Endothelial cell of umbilical vein (primary cell): Measurements from ENCODE around the gene CHI3L1. TPM values are rescaled to one million over a fixed set of nuclear protein-coding genes. Genes with fewer than 3 reads are reported as not detected.

Source experiments
- BruUV-seq: library from RNA; stranded (reverse); fragments of 400-500 nt; replicated peaks from 2 replicates; lab custom pipeline; 2021; lab: Mats Ljungman, UMichigan
- CTCF ChIA-PET: fragments of 300-600, 350-600 bp; sonication (Branson Sonifier 250); formaldehyde crosslinking; loops from one replicate; lab custom pipeline; 2021; ENCODE audit warnings: antibody characterized with exemption, inconsistent platforms; lab: Charles Lee
- POLR2A ChIA-PET: fragments of 300-600, 350-600 bp; sonication (Branson Sonifier 250); formaldehyde crosslinking; loops from one replicate; lab custom pipeline; 2021; ENCODE audit warnings: antibody characterized with exemption, inconsistent platforms; lab: Charles Lee
- DNase-seq: peaks from one replicate; pipeline ENCODE4 v3.0.0-alpha.2; 2011; ENCODE audit warnings: low read depth, low spot score
- FAIRE-seq: peaks from 2 replicates; lab custom pipeline; 2011; peaks lifted over from hg19 to GRCh38; lab: Jason Lieb, UNC
- H2AFZ ChIP-seq: 2 replicates; pipeline ENCODE4 v1.6.0; 2012; ENCODE audit warnings: low read depth, low read length, control low read depth, inconsistent platforms
- H3K27ac ChIP-seq: 2 replicates; pipeline ENCODE4 v1.5.1; 2011; ENCODE audit warnings: low read depth, mild to moderate bottlenecking, control low read depth, low read length, moderate library complexity; ENCODE audit not compliant: insufficient read depth
- H3K27me3 ChIP-seq, 2 experiments: 2 replicates each; pipeline versions ENCODE4 v1.6.0 to v1.6.1; 2011; ENCODE audit warnings: low read length in 2 of 2, mixed read lengths in 1 of 2; ENCODE audit not compliant: control insufficient read depth in 2 of 2, insufficient read depth in 2 of 2
- H3K36me3 ChIP-seq, 2 experiments: 2 replicates in 1 of 2; 3 replicates in 1 of 2; pipeline ENCODE4 v1.5.1; 2011; ENCODE audit warnings: low read length in 2 of 2, mild to moderate bottlenecking in 1 of 2, moderate library complexity in 1 of 2; ENCODE audit not compliant: control insufficient read depth in 2 of 2, insufficient read depth in 2 of 2; ENCODE audit errors: extremely low read depth in 1 of 2
- H3K4me1 ChIP-seq: 3 replicates; pipeline ENCODE4 v1.5.1; 2011; ENCODE audit warnings: mild to moderate bottlenecking, low read length; ENCODE audit not compliant: control insufficient read depth, insufficient read depth; ENCODE audit errors: extremely low read depth
- H3K4me2 ChIP-seq: 2 replicates; pipeline ENCODE4 v1.6.1; 2011; ENCODE audit warnings: low read length, control low read depth, mixed read lengths; ENCODE audit not compliant: insufficient read depth
- H3K4me3 ChIP-seq, 3 experiments: fragments of 200-600 bp in 1 of 3; sonication (generic), shearing (Covaris generic) in 1 of 3; replicated peaks in 1 of 3; 2 replicates each; pipeline ENCODE4 v1.5.1; 2011 to 2016; ENCODE audit warnings: control low read depth in 3 of 3, low read length in 3 of 3, mild to moderate bottlenecking in 2 of 3, inconsistent platforms in 1 of 3, low read depth in 1 of 3, moderate library complexity in 1 of 3; ENCODE audit not compliant: insufficient read depth in 1 of 3
- H3K79me2 ChIP-seq: 2 replicates; pipeline ENCODE4 v1.6.0; 2012; ENCODE audit warnings: low read length, inconsistent platforms; ENCODE audit not compliant: control insufficient read depth, insufficient read depth
- H3K9ac ChIP-seq: replicated peaks from 2 replicates; pipeline ENCODE3; 2011; ENCODE audit warnings: low read length, control low read depth; ENCODE audit not compliant: insufficient read depth; ENCODE audit errors: extremely low read depth
- H3K9me1 ChIP-seq: replicated peaks from 3 replicates; pipeline ENCODE4 v1.6.0; 2011; ENCODE audit warnings: mild to moderate bottlenecking, low read length; ENCODE audit not compliant: control insufficient read depth, insufficient read depth; ENCODE audit errors: extremely low read depth
- H3K9me3 ChIP-seq: replicated peaks from 2 replicates; pipeline ENCODE4 v1.5.1; 2012; ENCODE audit warnings: low read length, inconsistent platforms; ENCODE audit not compliant: control insufficient read depth, insufficient read depth
- H4K20me1 ChIP-seq: replicated peaks from 2 replicates; pipeline ENCODE3; 2011; ENCODE audit warnings: mild to moderate bottlenecking, low read length; ENCODE audit not compliant: control insufficient read depth, insufficient read depth; ENCODE audit errors: extremely low read depth
- CTCF ChIP-seq, 2 donors: IDR thresholded peaks; 1 replicate in 1 of 2; 2 replicates in 1 of 2; pipeline ENCODE4 v1.5.1; 2011; ENCODE audit warnings: low read length in 2 of 2, mild to moderate bottlenecking in 2 of 2, moderate library complexity in 2 of 2, control low read depth in 1 of 2, inconsistent platforms in 1 of 2, low read depth in 1 of 2; ENCODE audit not compliant: insufficient read depth in 1 of 2; ENCODE audit errors: extremely low read depth in 1 of 2
- EZH2 ChIP-seq: IDR thresholded peaks from 2 replicates; pipeline ENCODE4 v1.6.1; 2012; ENCODE audit warnings: borderline replicate concordance, low read depth, mild to moderate bottlenecking, moderate library complexity, low read length, inconsistent platforms; ENCODE audit not compliant: severe bottlenecking
- FOS ChIP-seq: IDR thresholded peaks from 2 replicates; pipeline ENCODE4 v1.6.1; 2011; ENCODE audit warnings: mild to moderate bottlenecking, low read length, moderate library complexity, borderline replicate concordance; ENCODE audit not compliant: insufficient read depth
- GATA2 ChIP-seq: IDR thresholded peaks from 2 replicates; pipeline ENCODE4 v1.7.0; 2011; ENCODE audit warnings: low read depth, mild to moderate bottlenecking, moderate library complexity, mixed read lengths, low read length; ENCODE audit not compliant: insufficient read length, insufficient read depth
- JUN ChIP-seq: IDR thresholded peaks from 2 replicates; pipeline ENCODE4 v1.6.1; 2011; ENCODE audit warnings: borderline replicate concordance, low read depth; ENCODE audit not compliant: insufficient read length, insufficient read depth
- MAX ChIP-seq: IDR thresholded peaks from 2 replicates; pipeline ENCODE4 v1.6.1; 2011; ENCODE audit not compliant: insufficient read depth, insufficient read length
- MYC ChIP-seq: IDR thresholded peaks from one replicate; pipeline ENCODE4 v1.6.1; 2011; ENCODE audit warnings: mild to moderate bottlenecking, low read depth, low read length
- POLR2A ChIP-seq: IDR thresholded peaks from 2 replicates; pipeline ENCODE4 v1.6.1; 2012; ENCODE audit warnings: low read depth, mild to moderate bottlenecking, control low read depth, low read length
- POLR2AphosphoS5 ChIP-seq: IDR thresholded peaks from 2 replicates; pipeline ENCODE4 v1.6.1; 2012; ENCODE audit warnings: low read depth, mild to moderate bottlenecking, control low read depth, low read length, moderate library complexity; ENCODE audit not compliant: insufficient read depth
- dilution Hi-C: fragments of 300-500 bp; cut with MboI; formaldehyde crosslinking; loops from one replicate; pipeline ENCODE4 v1.15.0; 2019; ENCODE audit warnings: low sequenced_read_pairs; ENCODE audit not compliant: extremely low pct_ligation_motif_present
- intact Hi-C: fragments of 100-400 bp; cut with micrococcal nuclease; formaldehyde crosslinking; loops from one replicate; pipeline ENCODE4 v1.10.0; 2022
- polyA plus RNA-seq, 4 experiments: library from polyadenylated mRNA; depleted of rRNA in 3 of 4; stranded (reverse) in 3 of 4; unstranded in 1 of 4; fragments of >200 nt; gene quantifications; 2 replicates each; pipeline versions ENCODE4 v1.2.1 to v1.2.3, GENCODE V29; 2011 to 2012; ENCODE audit warnings: missing spikeins in 1 of 4
- total RNA-seq: library from RNA; stranded (reverse); gene quantifications from 2 replicates; pipeline ENCODE4 v1.2.3, GENCODE V29; 2021

CHI3L1 gene
- total and polyA plus RNA-seq, 2 donors (not counting 3 experiments of a cell fraction or from before 2014, with no cell fraction given), result not detected

- Histone ChIP-seq H3K9me3 (no peaks in the 10 kb centered on the region), H3K79me2 (no peaks in the 10 kb centered on the region), H3K4me2 (no peak overlapping the region), H2AFZ (no peak overlapping the region), H3K36me3 (no peaks in the 10 kb centered on the region), H3K27ac (no peak overlapping the region), H3K4me1 (peaks cover 6% of the 10 kb centered on the region), H3K9me1 (no peaks in the 10 kb centered on the region), H4K20me1 (no peaks in the 10 kb centered on the region), H3K9ac (no peak overlapping the region), H3K4me3 (no peak overlapping the region), H3K27me3 (peaks cover 0 to 3% of the 10 kb centered on the region in 2 experiments)
- DNase-seq, result no peak
- BruUV-seq, result no TSS peak
- ChIA-PET CTCF (no interaction called here), POLR2A (no interaction called here)
- intact Hi-C loops (no loop called here), dilution Hi-C loops (no loop called here)
- FAIRE-seq, result no peak
- TF ChIP-seq POLR2A, result no peak
- no peak for TF ChIP-seq FOS
Measured at GRCh38 chr1:203180611-203181330, 5.7 kb downstream of the CHI3L1 start.

GRCh38 chr1:203179667-203180005 is 6.9 kb downstream of the CHI3L1 start:
- BruUV-seq, result no TSS peak
- no peaks in the 10 kb centered on the region for H4K20me1 ChIP-seq
- peaks cover 6% of the 10 kb centered on the region for H3K4me1 ChIP-seq
- dilution Hi-C loops, result no loop called here
- no peak overlapping the region for H3K27ac ChIP-seq
- H3K9me1 ChIP-seq, result no peaks in the 10 kb centered on the region
- DNase-seq (no peak), FAIRE-seq (no peak)
- no peak overlapping the region for H3K4me3 ChIP-seq
- intact Hi-C loops, result no loop called here
- no peaks in the 10 kb centered on the region for H3K79me2 ChIP-seq
- POLR2A ChIA-PET, result no interaction called here
- H3K9ac ChIP-seq, result no peak overlapping the region
- H3K36me3 ChIP-seq, result no peaks in the 10 kb centered on the region
- TF ChIP-seq MAX, result no peak
- no peak for TF ChIP-seq POLR2A
- TF ChIP-seq FOS, result no peak
- no peak for TF ChIP-seq GATA2
- no peak for TF ChIP-seq EZH2
- TF ChIP-seq CTCF (IDR thresholded peaks at IDR 0.05; ENCODE audit: extremely low read depth in 1 of 2, insufficient read depth in 1 of 2, low read depth in 1 of 2, low read length in 2 of 2), result no peak
- no peak for TF ChIP-seq POLR2AphosphoS5
- TF ChIP-seq MYC, result no peak
- TF ChIP-seq JUN, result no peak
- no peaks in the 10 kb centered on the region for H3K27me3 ChIP-seq
- CTCF ChIA-PET, result interaction anchor here (1.6 to 1.8 kb wide), 2 partner anchors 36 to 57 kb away, joined by 5 to 7 read pairs; no protein-coding TSS in a partner anchor
- no peaks in the 10 kb centered on the region for H3K9me3 ChIP-seq
- H3K4me2 ChIP-seq, result no peak overlapping the region
- H2AFZ ChIP-seq, result no peak overlapping the region
